ENCODE measurements around the gene HOOK2.

Gene HOOK2

GRCh38 chr19:12772323-12772722, 3.0 kb downstream of the HOOK2 start:
- TF ChIP-seq CTCF (conservative IDR thresholded peaks at IDR 0.05; ENCODE audit: low read length) = no peak
- TF ChIP-seq EZH2phosphoT487 (IDR thresholded peaks at IDR 0.05; ENCODE audit: borderline replicate concordance) = no peak
- H3K9me3 ChIP-seq (ENCODE audit: insufficient read depth, low read depth, low read length) = no peaks in the 10 kb centered on the region
- H3K27me3 ChIP-seq (ENCODE audit: insufficient read depth, low read length, poor library complexity, severe bottlenecking) = no peaks in the 10 kb centered on the region
- no peaks in the 10 kb centered on the region for H4K20me1 ChIP-seq (ENCODE audit: insufficient read depth, low read length, poor library complexity, severe bottlenecking)
- peaks cover 5% of the 10 kb centered on the region for H3K4me1 ChIP-seq (ENCODE audit: insufficient read depth, low read length, poor library complexity, severe bottlenecking)
- H3K79me2 ChIP-seq (ENCODE audit: insufficient read depth, low read length) = no peaks in the 10 kb centered on the region
- no peak overlapping the region for H3K4me3 ChIP-seq (ENCODE audit: low read length, poor library complexity, severe bottlenecking)
- H3K9me2 ChIP-seq (replicated peaks; ENCODE audit: low read depth, low read length) = no peaks in the 10 kb centered on the region
- no peak overlapping the region for H3K9ac ChIP-seq (ENCODE audit: low read depth, low read length, poor library complexity, severe bottlenecking)
- no peak overlapping the region for H3K4me2 ChIP-seq (ENCODE audit: low read depth, low read length, poor library complexity, severe bottlenecking)
- H3F3A ChIP-seq (ENCODE audit: low read depth) = no peaks in the 10 kb centered on the region
- H3K36me3 ChIP-seq (ENCODE audit: insufficient read depth, low read length) = no peaks in the 10 kb centered on the region
- no peak overlapping the region for H2AFZ ChIP-seq (ENCODE audit: low read length)

- Histone ChIP-seq H3K4me2 (ENCODE audit: low read depth, low read length, poor library complexity, severe bottlenecking) (no peak overlapping the region), H3K79me2 (ENCODE audit: insufficient read depth, low read length) (no peaks in the 10 kb centered on the region), H3K36me3 (ENCODE audit: insufficient read depth, low read length) (no peaks in the 10 kb centered on the region), H3F3A (ENCODE audit: low read depth) (no peaks in the 10 kb centered on the region), H3K27me3 (ENCODE audit: insufficient read depth, low read length, poor library complexity, severe bottlenecking) (no peaks in the 10 kb centered on the region), H4K20me1 (ENCODE audit: insufficient read depth, low read length, poor library complexity, severe bottlenecking) (no peaks in the 10 kb centered on the region), H3K9me3 (ENCODE audit: insufficient read depth, low read depth, low read length) (no peaks in the 10 kb centered on the region), H3K9me2 (replicated peaks; ENCODE audit: low read depth, low read length) (no peaks in the 10 kb centered on the region), H3K4me1 (ENCODE audit: insufficient read depth, low read length, poor library complexity, severe bottlenecking) (peaks cover 4% of the 10 kb centered on the region), H3K9ac (ENCODE audit: low read depth, low read length, poor library complexity, severe bottlenecking) (no peak overlapping the region), H2AFZ (ENCODE audit: low read length) (no peak overlapping the region), H3K4me3 (ENCODE audit: low read length, poor library complexity, severe bottlenecking) (no peak overlapping the region)
- TF ChIP-seq EZH2phosphoT487 (IDR thresholded peaks at IDR 0.05; ENCODE audit: borderline replicate concordance) (no peak), CTCF (conservative IDR thresholded peaks at IDR 0.05; ENCODE audit: low read length) (no peak)
These were observed 4.4 kb downstream of the HOOK2 start for GRCh38 chr19:12770922-12771321.

GRCh38 chr19:12769689-12770088, 5.7 kb downstream of the HOOK2 start:
- Histone ChIP-seq H3K79me2 (ENCODE audit: insufficient read depth, low read length) (no peaks in the 10 kb centered on the region), H2AFZ (ENCODE audit: low read length) (no peak overlapping the region), H3K9me2 (replicated peaks; ENCODE audit: low read depth, low read length) (no peaks in the 10 kb centered on the region), H3K9ac (ENCODE audit: low read depth, low read length, poor library complexity, severe bottlenecking) (no peak overlapping the region), H3K27me3 (ENCODE audit: insufficient read depth, low read length, poor library complexity, severe bottlenecking) (no peaks in the 10 kb centered on the region), H3K4me1 (ENCODE audit: insufficient read depth, low read length, poor library complexity, severe bottlenecking) (no peaks in the 10 kb centered on the region), H4K20me1 (ENCODE audit: insufficient read depth, low read length, poor library complexity, severe bottlenecking) (no peaks in the 10 kb centered on the region), H3F3A (ENCODE audit: low read depth) (no peaks in the 10 kb centered on the region), H3K36me3 (ENCODE audit: insufficient read depth, low read length) (no peaks in the 10 kb centered on the region), H3K4me2 (ENCODE audit: low read depth, low read length, poor library complexity, severe bottlenecking) (no peak overlapping the region), H3K4me3 (ENCODE audit: low read length, poor library complexity, severe bottlenecking) (no peak overlapping the region), H3K9me3 (ENCODE audit: insufficient read depth, low read depth, low read length) (no peaks in the 10 kb centered on the region)
- TF ChIP-seq EZH2phosphoT487 (IDR thresholded peaks at IDR 0.05; ENCODE audit: borderline replicate concordance) (no peak), CTCF (conservative IDR thresholded peaks at IDR 0.05; ENCODE audit: low read length) (no peak)
